A673 (cell line): Measurements from ENCODE around the gene PADI4.

Experiments used
- EZH2 ChIP-seq: fragments of 200-600 bp; sonication (generic); IDR thresholded peaks from 2 replicates; pipeline ENCODE4 v1.6.1; 2017; ENCODE audit warnings: borderline replicate concordance, low read depth, mild to moderate bottlenecking, mixed read lengths, antibody characterized with exemption, low read length; ENCODE audit not compliant: poor library complexity, severe bottlenecking
- TF ChIP-seq, protein P1 (sequence below): fragments of 300-800, 200-600 bp; sonication (generic); conservative IDR thresholded peaks from 2 replicates; pipeline ENCODE4 v1.5.1; 2017; ENCODE audit warnings: low read depth, mild to moderate bottlenecking, antibody characterized with exemption, low read length, moderate library complexity, mixed read lengths

DNA sequence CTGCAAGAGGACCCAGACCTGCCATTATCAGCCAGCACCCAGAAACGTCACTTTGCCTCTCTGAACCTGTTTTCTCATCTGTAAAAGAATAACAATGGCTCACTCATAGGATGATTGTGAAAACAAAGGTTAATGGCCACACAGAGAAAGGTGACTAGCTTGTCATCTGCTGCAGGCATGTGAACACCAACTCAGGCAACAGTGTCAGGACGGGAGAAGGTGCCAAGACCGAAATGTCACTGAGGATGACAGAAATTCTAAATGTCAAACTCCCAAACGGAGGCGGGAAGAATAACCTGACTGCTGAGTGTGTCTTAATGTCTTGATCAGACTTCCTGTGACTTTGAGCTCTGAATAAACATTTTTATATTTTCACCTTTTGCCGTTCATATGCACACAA lies 10.3 kb downstream of the PADI4 start:
- TF ChIP-seq EZH2 = no peak
- TF ChIP-seq, protein P1, sequence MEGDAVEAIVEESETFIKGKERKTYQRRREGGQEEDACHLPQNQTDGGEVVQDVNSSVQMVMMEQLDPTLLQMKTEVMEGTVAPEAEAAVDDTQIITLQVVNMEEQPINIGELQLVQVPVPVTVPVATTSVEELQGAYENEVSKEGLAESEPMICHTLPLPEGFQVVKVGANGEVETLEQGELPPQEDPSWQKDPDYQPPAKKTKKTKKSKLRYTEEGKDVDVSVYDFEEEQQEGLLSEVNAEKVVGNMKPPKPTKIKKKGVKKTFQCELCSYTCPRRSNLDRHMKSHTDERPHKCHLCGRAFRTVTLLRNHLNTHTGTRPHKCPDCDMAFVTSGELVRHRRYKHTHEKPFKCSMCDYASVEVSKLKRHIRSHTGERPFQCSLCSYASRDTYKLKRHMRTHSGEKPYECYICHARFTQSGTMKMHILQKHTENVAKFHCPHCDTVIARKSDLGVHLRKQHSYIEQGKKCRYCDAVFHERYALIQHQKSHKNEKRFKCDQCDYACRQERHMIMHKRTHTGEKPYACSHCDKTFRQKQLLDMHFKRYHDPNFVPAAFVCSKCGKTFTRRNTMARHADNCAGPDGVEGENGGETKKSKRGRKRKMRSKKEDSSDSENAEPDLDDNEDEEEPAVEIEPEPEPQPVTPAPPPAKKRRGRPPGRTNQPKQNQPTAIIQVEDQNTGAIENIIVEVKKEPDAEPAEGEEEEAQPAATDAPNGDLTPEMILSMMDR = no peak
